Umbilical cord (tissue), 2 donors: ENCODE measurements around the gene PIGR. TPM values are rescaled to one million over a fixed set of nuclear protein-coding genes. Genes with fewer than 3 reads are reported as not detected.

Experiments
- DNase-seq: peaks from one replicate; pipeline ENCODE4 v3.0.0-alpha.2; 2015; ENCODE audit warnings: low spot score
- total RNA-seq: library from RNA; depleted of rRNA; stranded (reverse); fragments of >200 nt; gene quantifications from one replicate; pipeline ENCODE4 v1.2.3, GENCODE V29; 2014; ENCODE audit warnings: low replicate concordance; ENCODE audit not compliant: insufficient read depth

PIGR gene
- total RNA-seq, 1 donor from 2014 or later = 5.8 TPM

DNA sequence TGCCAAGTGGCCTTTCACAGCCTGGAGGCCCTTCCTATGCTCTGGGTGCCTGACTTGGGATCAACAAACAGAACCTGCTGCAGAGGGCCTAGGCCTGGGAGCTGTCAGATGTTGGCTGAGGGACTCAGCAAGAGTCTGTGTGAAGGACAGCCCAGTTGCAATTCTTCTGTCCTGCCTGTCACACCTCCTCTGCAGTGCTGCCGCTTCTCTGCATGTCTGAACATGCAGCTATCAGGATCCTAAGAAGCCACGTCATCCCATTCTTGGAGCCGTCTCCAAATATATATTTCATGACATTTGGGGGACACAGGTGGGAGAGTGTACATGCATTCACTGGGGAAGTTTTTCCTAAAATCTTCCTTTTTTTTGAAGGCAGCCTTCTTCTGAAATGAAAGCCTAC, 15.4 kb upstream of the PIGR start:
- DNase-seq = no peak

GRCh38 chr1:206960676-206961386, 14.6 kb upstream of the PIGR start:
- DNase-seq = no peak

GRCh38 chr1:206958144-206958543, 11.9 kb upstream of the PIGR start:
- no peak for DNase-seq

- no peak for DNase-seq
Observed at GRCh38 chr1:206957639-206958038, 11.4 kb upstream of the PIGR start.

DNA sequence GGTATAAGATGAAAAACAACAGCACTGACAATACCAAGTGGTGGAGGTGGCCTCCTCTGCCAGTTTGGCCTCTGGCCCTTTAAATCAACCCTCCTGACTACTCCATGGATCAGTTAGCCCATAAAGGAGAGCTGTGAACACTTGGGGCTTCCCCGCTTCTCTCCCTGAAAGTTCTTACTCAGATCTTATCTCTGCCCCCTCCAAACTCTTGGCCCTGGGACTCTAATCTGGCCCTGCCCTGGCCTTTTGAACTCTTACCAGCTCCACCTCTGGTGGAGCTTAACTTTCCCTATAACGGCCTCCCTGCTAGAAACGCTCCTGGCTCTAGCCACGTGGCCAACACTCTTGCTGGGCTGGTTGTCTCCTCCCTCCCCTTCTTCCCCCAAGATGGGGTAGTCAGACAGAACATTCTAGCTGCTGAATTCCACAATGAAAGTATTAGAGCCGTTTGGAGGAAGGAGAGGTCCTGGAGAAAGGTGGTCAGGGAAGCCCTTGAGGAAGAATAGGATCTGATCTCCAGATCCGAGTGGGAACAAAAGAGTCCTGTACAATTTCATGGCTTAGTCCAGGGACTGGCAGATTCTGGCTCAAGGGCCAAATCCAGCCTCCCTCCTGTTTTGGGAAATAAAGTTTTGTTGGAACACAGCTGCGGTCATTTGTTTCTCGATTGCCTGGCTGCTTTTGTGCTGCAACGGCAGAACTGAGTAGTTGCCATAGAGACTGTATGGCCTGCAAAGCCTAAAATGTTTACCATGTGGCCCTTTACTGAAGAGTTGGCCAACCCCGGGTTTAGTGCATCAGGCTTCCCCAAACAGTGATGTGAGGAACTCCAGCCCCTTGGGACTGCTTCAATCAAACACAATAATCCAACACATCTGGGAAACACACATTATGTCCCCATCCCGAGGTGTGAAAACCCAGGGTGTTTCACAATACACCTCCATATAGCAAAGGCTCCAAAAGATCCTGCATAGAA, 9.5 kb upstream of the PIGR start:
- DNase-seq = peak; percentile 55

DNA sequence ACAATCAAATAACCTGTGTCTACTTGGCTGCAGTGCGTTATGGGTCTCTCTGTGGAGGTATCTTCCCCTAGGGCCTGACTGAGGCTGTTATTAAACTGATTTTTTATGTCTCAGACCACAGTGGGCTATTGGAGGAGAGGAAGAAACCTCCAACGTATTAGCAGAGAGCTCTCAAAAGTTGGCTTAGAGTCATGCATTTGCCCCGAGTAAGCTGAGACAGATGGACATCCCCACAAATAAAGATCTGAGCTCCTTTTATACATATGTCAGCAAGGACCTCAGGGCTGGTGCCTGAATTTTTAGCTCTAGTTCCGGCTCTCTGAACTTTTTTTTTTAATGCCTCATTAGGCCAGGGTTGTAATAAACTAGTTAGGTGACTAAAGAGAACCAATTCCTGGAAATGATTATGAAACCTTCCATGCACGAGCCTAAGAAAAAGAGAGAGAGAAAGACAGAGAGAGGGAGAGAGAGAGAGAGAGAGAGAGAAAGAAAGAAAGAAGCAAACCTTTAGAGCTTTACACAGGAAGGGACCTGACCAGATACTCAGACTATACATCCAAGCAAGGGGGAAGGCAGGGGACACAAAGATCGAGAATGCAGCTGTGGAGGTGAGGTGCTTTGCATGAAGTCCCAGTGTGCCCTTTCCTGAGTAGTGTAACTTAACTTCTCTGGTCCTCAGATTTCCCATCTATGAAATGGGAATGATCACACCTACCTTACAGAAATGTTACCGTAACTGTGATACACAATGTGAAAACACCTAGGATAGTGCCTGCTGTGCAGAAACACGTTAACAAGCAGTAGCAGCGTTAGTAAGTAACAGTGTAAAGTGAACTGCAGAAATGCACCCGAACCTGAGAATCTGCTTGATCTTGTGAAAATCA, 8.4 kb upstream of the PIGR start:
- no peak for DNase-seq

- DNase-seq = no peak
Observed at GRCh38 chr1:206953626-206954025, 7.4 kb upstream of the PIGR start.

GRCh38 chr1:206953126-206953525, 6.9 kb upstream of the PIGR start:
- no peak for DNase-seq

GRCh38 chr1:206952171-206952570, 5.9 kb upstream of the PIGR start:
- no peak for DNase-seq

GRCh38 chr1:206951318-206952100, 5.2 kb upstream of the PIGR start:
- no peak for DNase-seq

DNA sequence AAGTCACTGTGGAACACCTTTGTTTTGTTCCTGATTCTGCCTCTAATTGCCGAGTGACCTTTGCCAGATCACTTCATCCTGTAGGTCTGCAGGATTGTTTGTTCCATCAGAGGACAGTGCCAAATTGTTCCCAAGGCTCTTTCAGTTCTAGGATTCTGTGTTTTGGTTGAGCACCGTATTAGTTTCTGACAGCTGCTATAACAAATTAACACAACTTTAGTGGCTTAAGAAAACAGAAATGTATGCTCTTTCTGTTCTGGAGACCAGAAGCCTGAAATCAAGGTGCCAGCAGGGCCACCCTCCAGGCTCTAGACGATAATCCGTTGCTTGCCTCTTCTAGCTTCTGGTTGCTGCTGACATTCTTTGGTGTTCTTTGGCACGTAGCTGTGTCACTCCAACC, 3.4 kb upstream of the PIGR start:
- DNase-seq = no peak

DNA sequence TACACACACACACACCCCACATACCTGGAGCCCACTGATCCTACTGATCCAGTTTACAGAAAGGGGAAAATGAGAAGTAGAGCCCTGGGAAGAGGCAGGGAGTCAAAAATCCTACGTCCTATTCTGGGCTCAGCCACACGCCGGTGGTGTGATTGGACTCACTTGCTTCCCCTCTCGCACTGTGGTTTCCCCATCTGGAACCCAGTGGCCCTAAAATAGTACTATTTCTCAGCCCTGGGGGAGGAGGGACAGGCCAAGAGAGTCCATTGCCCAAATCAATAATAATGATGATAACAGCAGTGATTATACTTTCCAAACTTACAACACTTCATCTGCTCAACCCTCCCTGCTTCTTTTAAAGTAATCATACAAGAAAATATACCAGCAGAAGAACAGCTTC, 2.9 kb upstream of the PIGR start:
- no peak for DNase-seq

GRCh38 chr1:206947255-206947654, 989 bp upstream of the PIGR start:
- no peak for DNase-seq

DNA sequence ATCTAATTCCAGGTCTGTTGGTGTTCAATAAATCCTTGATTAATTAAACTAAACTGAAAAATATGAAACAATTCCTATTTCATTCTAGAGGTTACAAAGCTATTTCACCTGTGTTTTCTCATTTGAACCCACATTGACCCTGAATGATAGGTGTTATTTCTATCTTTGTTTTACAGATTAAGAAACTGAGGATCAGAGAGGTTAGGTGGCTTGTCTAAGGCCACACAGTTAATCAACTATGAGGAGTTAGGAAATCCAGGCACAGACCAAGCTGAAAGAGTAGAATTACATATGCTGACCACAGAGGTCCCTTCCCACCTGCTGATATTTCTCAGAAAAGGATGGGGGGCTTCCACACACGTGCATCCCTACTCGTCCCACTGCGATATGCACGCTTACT, 487 bp downstream of the PIGR start:
- no peak for DNase-seq

- DNase-seq = no peak
Observed at GRCh38 chr1:206944703-206945102, 1.6 kb downstream of the PIGR start.

GRCh38 chr1:206941766-206942418, 4.4 kb downstream of the PIGR start:
- DNase-seq = no peak

GRCh38 chr1:206940588-206940936, 5.7 kb downstream of the PIGR start:
- DNase-seq = no peak

- no peak for DNase-seq
Observed at GRCh38 chr1:206939841-206940587, 6.3 kb downstream of the PIGR start.

DNA sequence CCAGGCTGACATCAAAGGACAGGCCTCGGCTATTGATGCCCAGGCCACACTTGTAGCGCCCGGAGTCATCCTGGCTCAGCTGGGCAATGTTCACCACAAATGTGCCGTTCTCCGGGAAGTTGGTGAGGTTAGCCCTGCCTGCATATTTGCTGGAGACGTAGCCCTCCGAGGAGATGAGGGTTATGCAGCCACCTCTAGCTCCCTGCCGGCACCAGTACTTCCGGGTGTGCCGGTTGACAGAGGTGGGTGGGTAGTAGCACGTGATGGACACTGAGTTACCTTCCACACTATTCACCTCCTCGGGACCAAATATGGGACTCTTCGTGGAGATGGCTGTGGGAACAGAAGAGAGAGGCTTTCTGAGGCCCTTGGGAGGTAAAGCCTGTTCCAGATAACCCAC, 7.1 kb downstream of the PIGR start:
- DNase-seq = no peak

GRCh38 chr1:206937425-206937824, 8.8 kb downstream of the PIGR start:
- no peak for DNase-seq
